HEK293T (cell line): ENCODE measurements around the gene EPHB3.

Source experiments
- FOXA1 ChIP-seq: fragments of 450-650 bp; IDR thresholded peaks from 2 replicates; pipeline ENCODE4 v1.6.1; 2016; ENCODE audit warnings: mild to moderate bottlenecking
- SP1 ChIP-seq: fragments of 450-650 bp; IDR thresholded peaks from 2 replicates; pipeline ENCODE4 v1.6.1; 2017
- ZNF384 ChIP-seq: fragments of 450-650 bp; IDR thresholded peaks from 2 replicates; pipeline ENCODE4 v1.6.1; 2016
- TF ChIP-seq, protein P1 (sequence below): fragments of 450-650 bp; IDR thresholded peaks from 2 replicates; pipeline ENCODE4 v1.6.1; 2016

DNA sequence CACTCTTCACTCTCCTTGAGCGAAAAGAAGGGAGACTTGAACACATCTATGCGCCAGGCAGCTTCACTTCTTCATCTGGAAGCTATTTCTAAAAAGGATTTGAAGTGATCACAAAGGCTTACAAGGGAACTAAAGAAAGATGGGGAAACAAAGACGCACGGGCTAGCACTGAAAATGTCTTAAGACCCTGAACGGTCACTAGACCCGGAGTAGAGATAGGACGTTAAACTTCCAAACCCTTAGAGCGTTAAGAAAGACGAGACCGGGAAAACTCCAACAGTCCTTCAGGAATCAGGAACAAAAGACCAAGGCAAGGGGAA lies 47.5 kb upstream of the EPHB3 start:
- TF ChIP-seq SP1 (no peak), ZNF384 (no peak), FOXA1 (no peak)
- TF ChIP-seq, protein P1, sequence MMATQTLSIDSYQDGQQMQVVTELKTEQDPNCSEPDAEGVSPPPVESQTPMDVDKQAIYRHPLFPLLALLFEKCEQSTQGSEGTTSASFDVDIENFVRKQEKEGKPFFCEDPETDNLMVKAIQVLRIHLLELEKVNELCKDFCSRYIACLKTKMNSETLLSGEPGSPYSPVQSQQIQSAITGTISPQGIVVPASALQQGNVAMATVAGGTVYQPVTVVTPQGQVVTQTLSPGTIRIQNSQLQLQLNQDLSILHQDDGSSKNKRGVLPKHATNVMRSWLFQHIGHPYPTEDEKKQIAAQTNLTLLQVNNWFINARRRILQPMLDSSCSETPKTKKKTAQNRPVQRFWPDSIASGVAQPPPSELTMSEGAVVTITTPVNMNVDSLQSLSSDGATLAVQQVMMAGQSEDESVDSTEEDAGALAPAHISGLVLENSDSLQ, result no peak
